Vagina (tissue), 2 donors: ENCODE measurements around the gene CP. TPM values are rescaled to one million over a fixed set of nuclear protein-coding genes. Genes with fewer than 3 reads are reported as not detected.

Experiments used
- DNase-seq, 2 donors: peaks; one replicate each; pipeline ENCODE4 v3.0.0-alpha.2; 2017; ENCODE audit errors: extremely low spot score in 2 of 2
- H3K27ac ChIP-seq: fragments of 200-600 bp; sonication (generic); one replicate; pipeline ENCODE4 v1.5.1; 2019
- H3K27me3 ChIP-seq: fragments of 200-600 bp; sonication (generic); one replicate; pipeline ENCODE4 v1.5.1; 2019
- H3K36me3 ChIP-seq, 2 donors: fragments of 200-600 bp; sonication (generic); one replicate each; pipeline ENCODE4 v1.5.1; 2017 to 2019
- H3K4me1 ChIP-seq: fragments of 200-600 bp; sonication (generic); one replicate; pipeline ENCODE4 v1.5.1; 2019
- H3K4me3 ChIP-seq, 2 donors: fragments of 200-600 bp; sonication (generic); 1 replicate in 1 of 2; 2 replicates in 1 of 2; pipeline ENCODE4 v1.5.1; 2016 to 2019
- H3K9me3 ChIP-seq: fragments of 200-600 bp; sonication (generic); one replicate; pipeline ENCODE4 v1.5.1; 2019
- POLR2A ChIP-seq, 2 donors: fragments of 450-650 bp; IDR thresholded peaks; one replicate each; pipeline ENCODE4 v1.6.1; 2017; ENCODE audit warnings: antibody characterized with exemption in 2 of 2, mild to moderate bottlenecking in 2 of 2, moderate library complexity in 2 of 2
- POLR2AphosphoS5 ChIP-seq, 2 donors: sonication (generic); formaldehyde crosslinking; IDR thresholded peaks; one replicate each; pipeline ENCODE4 v1.9.0; 2017; ENCODE audit warnings: antibody characterized with exemption in 2 of 2, mild to moderate bottlenecking in 2 of 2, low read depth in 1 of 2; ENCODE audit not compliant: insufficient read depth in 1 of 2
- intact Hi-C: fragments of 100-400 bp; cut with DNase I; formaldehyde crosslinking; loops from one replicate; pipeline ENCODE4 v1.15.1; 2023
- total RNA-seq: library from RNA; depleted of rRNA; stranded (reverse); fragments of >200 nt; gene quantifications from one replicate; pipeline ENCODE4 v1.2.3, GENCODE V29; 2016
- TF ChIP-seq, protein P1 (sequence below), 3 experiments: fragments of 450-650 bp in 2 of 3; fragments of 200-600 bp in 1 of 3; sonication (generic) in 1 of 3; IDR thresholded peaks; one replicate each; pipeline ENCODE4 v1.5.1; 2017 to 2019; ENCODE audit warnings: antibody characterized with exemption in 3 of 3, mild to moderate bottlenecking in 2 of 3, moderate library complexity in 2 of 3

Gene CP
- 26.3 TPM for total RNA-seq

DNA sequence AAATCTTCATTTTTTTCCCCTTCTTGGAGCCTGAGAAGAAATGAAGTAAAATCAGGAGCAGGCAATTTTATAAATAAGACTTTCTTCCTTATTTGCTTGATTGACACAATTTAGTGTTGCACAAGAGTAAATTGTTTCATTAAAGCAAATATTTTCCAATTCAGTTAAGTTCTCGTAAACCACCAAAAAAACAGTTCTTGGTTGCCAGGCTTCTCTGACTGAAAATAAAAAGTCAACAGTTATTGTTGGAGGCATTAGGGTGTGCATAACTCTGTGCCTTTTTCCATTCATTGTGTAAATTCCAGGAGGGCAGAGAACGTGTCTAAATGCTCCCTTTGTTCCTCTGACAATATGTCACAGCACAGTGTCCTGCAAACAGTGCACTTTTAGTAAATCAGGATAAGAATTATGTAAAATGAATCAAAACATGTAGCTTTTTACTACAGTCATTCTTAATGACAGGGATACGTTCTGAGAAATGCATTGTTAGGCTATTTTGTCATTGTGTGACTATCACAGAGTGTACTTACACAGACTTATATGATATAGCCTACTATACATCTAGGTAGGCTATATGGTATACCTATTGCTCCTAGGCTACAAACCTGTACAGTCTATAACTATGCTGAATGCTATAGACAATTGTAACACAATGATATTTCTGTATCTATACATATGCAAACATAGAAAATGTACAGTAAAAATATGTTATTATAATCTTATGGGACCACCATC, at the start of gene CP:
Gene CP (minus strand): TSS at position 47 of the 735 bp plus-strand sequence. CDS start 37 bp downstream, at position 10.
- no peak within 1 kb of the TSS for H3K27ac ChIP-seq
- H3K27me3 ChIP-seq, result no peaks in the 10 kb centered on the region
- intact Hi-C loops, result no loop called here
- no peak within 1 kb of the TSS for H3K4me3 ChIP-seq
- DNase-seq, result no peak
- no peaks in the 10 kb centered on the region for H3K9me3 ChIP-seq
- peaks cover 17% of the 10 kb centered on the region for H3K4me1 ChIP-seq
- TF ChIP-seq, protein P1, sequence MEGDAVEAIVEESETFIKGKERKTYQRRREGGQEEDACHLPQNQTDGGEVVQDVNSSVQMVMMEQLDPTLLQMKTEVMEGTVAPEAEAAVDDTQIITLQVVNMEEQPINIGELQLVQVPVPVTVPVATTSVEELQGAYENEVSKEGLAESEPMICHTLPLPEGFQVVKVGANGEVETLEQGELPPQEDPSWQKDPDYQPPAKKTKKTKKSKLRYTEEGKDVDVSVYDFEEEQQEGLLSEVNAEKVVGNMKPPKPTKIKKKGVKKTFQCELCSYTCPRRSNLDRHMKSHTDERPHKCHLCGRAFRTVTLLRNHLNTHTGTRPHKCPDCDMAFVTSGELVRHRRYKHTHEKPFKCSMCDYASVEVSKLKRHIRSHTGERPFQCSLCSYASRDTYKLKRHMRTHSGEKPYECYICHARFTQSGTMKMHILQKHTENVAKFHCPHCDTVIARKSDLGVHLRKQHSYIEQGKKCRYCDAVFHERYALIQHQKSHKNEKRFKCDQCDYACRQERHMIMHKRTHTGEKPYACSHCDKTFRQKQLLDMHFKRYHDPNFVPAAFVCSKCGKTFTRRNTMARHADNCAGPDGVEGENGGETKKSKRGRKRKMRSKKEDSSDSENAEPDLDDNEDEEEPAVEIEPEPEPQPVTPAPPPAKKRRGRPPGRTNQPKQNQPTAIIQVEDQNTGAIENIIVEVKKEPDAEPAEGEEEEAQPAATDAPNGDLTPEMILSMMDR (IDR thresholded peaks at IDR 0.05), result no peak
- no peaks in the 10 kb centered on the region for H3K36me3 ChIP-seq

DNA sequence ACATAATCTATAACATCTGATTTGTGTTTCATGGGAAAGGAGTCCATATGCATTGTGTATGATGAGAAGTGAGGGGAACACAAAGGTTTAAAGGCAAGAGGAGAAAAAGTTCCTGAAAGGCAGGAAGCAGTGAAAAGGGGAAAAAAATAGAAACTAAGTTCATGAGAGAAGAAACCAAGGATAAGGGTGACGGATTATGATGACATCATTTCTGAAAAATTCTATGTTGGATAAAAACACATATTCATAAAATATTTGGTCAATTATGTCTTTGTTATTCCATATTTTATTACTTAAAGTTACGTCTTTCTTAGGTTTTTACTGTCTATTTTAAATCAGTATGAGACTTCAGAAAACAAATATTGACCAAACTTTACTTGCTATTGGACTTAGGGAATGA, 48.6 kb upstream of the CP start:
- DNase-seq, result no peak
- TF ChIP-seq POLR2AphosphoS5 (IDR thresholded peaks at IDR 0.05; ENCODE audit: insufficient read depth in 1 of 2, low read depth in 1 of 2) (no peak), POLR2A (IDR thresholded peaks at IDR 0.05) (no peak)
- TF ChIP-seq, protein P1 (IDR thresholded peaks at IDR 0.05), result no peak
- no peaks in the 10 kb centered on the region for H3K36me3 ChIP-seq
- no peaks in the 10 kb centered on the region for H3K4me1 ChIP-seq
- no peak overlapping the region for H3K4me3 ChIP-seq
- no peak overlapping the region for H3K27ac ChIP-seq
- intact Hi-C loops, result loop anchor here (5.0 kb wide), 1 partner anchor 148 kb away; no protein-coding TSS in a partner anchor
- H3K9me3 ChIP-seq, result no peaks in the 10 kb centered on the region
- H3K27me3 ChIP-seq, result no peaks in the 10 kb centered on the region

DNA sequence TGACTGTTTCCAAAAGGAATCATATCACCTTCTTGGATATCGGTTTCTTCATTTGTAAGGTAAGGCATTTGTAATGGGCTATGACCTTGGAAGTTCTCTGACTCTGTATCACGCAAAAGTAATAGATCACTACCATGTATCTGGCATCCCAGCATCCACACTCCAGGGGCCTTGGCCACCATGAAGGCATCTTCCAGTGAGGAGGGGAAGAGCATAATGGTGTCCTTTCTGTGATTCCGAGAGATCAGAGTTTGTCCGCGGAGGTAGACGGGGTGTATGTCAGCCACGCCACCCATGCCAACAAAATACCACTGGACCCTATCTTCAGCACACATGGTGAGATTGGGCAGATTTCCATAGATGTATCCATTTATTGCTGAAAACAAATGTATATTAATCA, 48.1 kb upstream of the CP start:
- H3K27ac ChIP-seq, result no peak overlapping the region
- H3K4me3 ChIP-seq, result no peak overlapping the region
- no peaks in the 10 kb centered on the region for H3K9me3 ChIP-seq
- no peaks in the 10 kb centered on the region for H3K27me3 ChIP-seq
- no peaks in the 10 kb centered on the region for H3K4me1 ChIP-seq
- no peak for TF ChIP-seq POLR2A (IDR thresholded peaks at IDR 0.05)
- TF ChIP-seq, protein P1 (IDR thresholded peaks at IDR 0.05), result no peak
- no peak for TF ChIP-seq POLR2AphosphoS5 (IDR thresholded peaks at IDR 0.05; ENCODE audit: insufficient read depth in 1 of 2, low read depth in 1 of 2)
- DNase-seq, result no peak
- no peaks in the 10 kb centered on the region for H3K36me3 ChIP-seq
- intact Hi-C loops, result loop anchor here (5.0 kb wide), 1 partner anchor 147 kb away; no protein-coding TSS in a partner anchor

DNA sequence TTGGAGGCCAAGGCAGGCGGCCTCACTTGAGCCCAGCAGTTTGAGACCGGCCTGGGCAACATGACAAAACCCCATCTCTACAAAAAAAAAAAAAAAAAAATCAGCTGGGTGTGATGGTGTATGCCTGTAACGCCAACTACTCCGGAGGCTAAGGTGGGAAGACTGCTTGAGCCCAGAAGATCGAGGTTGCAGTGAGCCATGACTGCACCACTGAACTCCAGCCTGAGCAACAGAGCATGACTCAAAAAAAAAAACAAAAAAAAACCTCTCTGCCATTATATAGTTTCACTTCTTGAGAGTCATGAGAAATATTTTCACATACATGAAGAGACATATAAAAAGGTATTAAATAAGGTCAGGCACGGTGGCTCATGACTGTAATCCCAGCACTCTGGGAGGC, 45.9 kb upstream of the CP start:
- no peak overlapping the region for H3K27ac ChIP-seq
- DNase-seq, result no peak
- no peaks in the 10 kb centered on the region for H3K36me3 ChIP-seq
- TF ChIP-seq, protein P1 (IDR thresholded peaks at IDR 0.05), result no peak
- TF ChIP-seq POLR2AphosphoS5 (IDR thresholded peaks at IDR 0.05; ENCODE audit: insufficient read depth in 1 of 2, low read depth in 1 of 2), result no peak
- no peak for TF ChIP-seq POLR2A (IDR thresholded peaks at IDR 0.05)
- intact Hi-C loops, result no loop called here
- H3K4me1 ChIP-seq, result no peaks in the 10 kb centered on the region
- no peaks in the 10 kb centered on the region for H3K9me3 ChIP-seq
- no peaks in the 10 kb centered on the region for H3K27me3 ChIP-seq
- H3K4me3 ChIP-seq, result no peak overlapping the region

- H3K27me3 ChIP-seq, result no peaks in the 10 kb centered on the region
- no peak for DNase-seq
- no peak for TF ChIP-seq POLR2AphosphoS5 (IDR thresholded peaks at IDR 0.05; ENCODE audit: insufficient read depth in 1 of 2, low read depth in 1 of 2)
- TF ChIP-seq, protein P1 (IDR thresholded peaks at IDR 0.05), result no peak
- TF ChIP-seq POLR2A (IDR thresholded peaks at IDR 0.05), result no peak
Observed at GRCh38 chr3:149266736-149267135, 45.1 kb upstream of the CP start.

More at GRCh38 chr3:149266736-149267135, 45.1 kb upstream of the CP start:
- Histone ChIP-seq H3K27ac (no peak overlapping the region), H3K36me3 (no peaks in the 10 kb centered on the region), H3K9me3 (no peaks in the 10 kb centered on the region), H3K4me1 (no peaks in the 10 kb centered on the region), H3K4me3 (no peak overlapping the region)
- intact Hi-C loops, result no loop called here
